IPS-20b (cell line): ENCODE results near the gene NTN1.

ENCODE experiments used
- H3K27ac ChIP-seq: one replicate; pipeline ENCODE4 v1.5.1; 2013; ENCODE audit warnings: low read length
- H3K27me3 ChIP-seq: 2 replicates; pipeline ENCODE4 v1.6.1; 2013; ENCODE audit warnings: mild to moderate bottlenecking, low read length, inconsistent platforms; ENCODE audit not compliant: insufficient read depth
- H3K36me3 ChIP-seq: 2 replicates; pipeline ENCODE4 v1.6.1; 2013; ENCODE audit warnings: low read depth, mild to moderate bottlenecking, inconsistent platforms, low read length, moderate library complexity; ENCODE audit not compliant: insufficient read depth
- H3K4me1 ChIP-seq: 2 replicates; pipeline ENCODE4 v1.6.1; 2013; ENCODE audit warnings: mild to moderate bottlenecking, control low read depth, inconsistent platforms, low read length, moderate library complexity; ENCODE audit not compliant: insufficient read depth
- H3K4me3 ChIP-seq: 2 replicates; pipeline ENCODE4 v1.5.1; 2013; ENCODE audit warnings: mild to moderate bottlenecking, low read length, inconsistent platforms
- H3K9ac ChIP-seq: 2 replicates; pipeline ENCODE4 v1.6.1; 2013; ENCODE audit warnings: low read depth, mild to moderate bottlenecking, inconsistent platforms, low read length, moderate library complexity
- H3K9me3 ChIP-seq: 2 replicates; pipeline ENCODE4 v1.6.1; 2013; ENCODE audit warnings: mild to moderate bottlenecking, low read depth, low read length, inconsistent platforms; ENCODE audit not compliant: insufficient read depth

The NTN1 gene

GRCh38 chr17:9292561-9292941 is 271.2 kb downstream of the NTN1 start:
- Histone ChIP-seq H3K27me3 (no peaks in the 10 kb centered on the region), H3K36me3 (no peaks in the 10 kb centered on the region), H3K27ac (no peak overlapping the region)

More at GRCh38 chr17:9292561-9292941, 271.2 kb downstream of the NTN1 start:
- Histone ChIP-seq H3K9me3 (no peaks in the 10 kb centered on the region), H3K9ac (no peak overlapping the region), H3K4me3 (no peak overlapping the region), H3K4me1 (no peaks in the 10 kb centered on the region; the same call in 1 of the 2 replicates)
